Pons (tissue), 1 donor: ENCODE measurements around the gene TMEM238.
A peak's percentile ranks its signal among the peaks of the same experiment; 100 is the strongest.

Source experiments
- DNase-seq: peaks from one replicate; pipeline ENCODE4 v3.0.0-alpha.2; 2016; ENCODE audit warnings: low spot score

TMEM238 gene

DNA sequence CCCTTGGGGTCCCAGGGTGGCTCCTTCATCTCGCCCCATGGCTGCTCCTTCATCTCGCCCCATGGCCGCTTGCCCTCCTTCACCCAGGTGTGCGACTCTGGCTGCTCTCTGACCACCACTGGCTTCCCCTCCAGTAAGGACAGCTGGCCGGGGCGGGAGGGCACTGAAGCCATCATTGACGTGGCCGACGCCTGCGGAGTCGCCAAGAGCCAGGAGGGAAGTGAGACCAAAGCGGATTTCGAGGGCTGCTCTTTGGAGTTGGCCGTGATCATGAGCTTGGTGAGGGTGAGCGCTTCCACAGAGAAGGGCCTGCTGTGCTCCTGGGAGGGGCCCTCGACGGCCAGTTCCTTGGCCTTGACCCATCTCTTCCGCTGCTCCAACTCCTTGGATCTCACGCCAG, 25.6 kb downstream of the TMEM238 start:
- no peak for DNase-seq

DNA sequence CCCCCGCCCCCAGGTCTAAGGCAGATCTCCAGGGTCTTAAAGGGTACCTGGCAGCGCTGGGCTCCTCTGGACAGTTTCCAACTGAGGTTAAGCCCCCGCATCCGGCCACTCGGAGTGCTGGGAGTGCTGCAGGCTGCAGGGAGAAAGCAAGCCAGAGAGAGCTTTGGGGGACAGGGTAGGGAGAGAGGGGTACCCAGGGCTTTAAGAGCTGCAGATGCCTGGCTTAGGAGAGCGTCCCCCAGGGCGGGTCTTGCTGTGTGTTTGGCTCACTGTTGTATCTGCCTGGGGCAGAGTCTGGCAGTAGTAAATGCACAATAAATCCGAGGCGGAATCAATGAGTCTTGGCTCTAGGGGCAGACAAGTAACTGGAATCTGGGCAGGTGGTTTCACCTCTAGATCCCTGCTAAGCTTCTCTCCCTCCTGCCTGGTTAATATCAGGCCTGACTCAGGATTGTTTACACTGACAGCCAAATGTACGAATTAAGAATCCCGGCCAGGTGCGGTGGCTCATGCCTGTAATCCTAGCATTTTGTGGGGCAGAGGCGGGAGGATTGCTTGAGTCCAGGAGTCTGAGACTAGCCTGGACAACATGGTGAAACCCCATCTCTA, 28.8 kb downstream of the TMEM238 start:
- DNase-seq = no peak

DNA sequence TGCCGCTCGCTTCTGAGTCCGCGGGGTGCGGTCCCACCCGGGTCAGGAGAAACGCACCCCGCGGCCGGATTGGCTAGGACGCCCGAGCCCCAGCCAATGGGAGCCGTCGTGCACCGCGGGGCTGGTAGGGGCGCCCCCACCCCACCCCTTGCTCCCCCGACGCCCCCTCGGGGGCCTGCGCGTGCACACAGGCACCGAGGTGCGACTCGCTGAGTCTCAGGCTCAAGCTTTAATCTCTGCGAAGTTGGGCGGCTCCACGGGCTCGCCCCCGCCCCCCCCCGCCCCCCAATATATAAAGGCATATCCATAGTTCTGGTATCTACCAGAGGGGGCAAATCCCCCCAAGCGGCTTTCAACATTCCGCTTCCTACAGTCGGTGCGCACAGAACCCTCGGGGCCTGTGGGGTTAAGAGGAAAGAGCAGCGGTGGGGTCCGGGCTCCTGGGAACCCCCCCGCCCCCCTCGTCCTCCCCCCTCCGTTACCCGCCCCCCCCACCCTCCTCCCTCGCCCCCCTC, 29.3 kb downstream of the TMEM238 start, which contains the start of gene COX6B2:
TSS of gene COX6B2 (minus strand) at position 22 of the 515 bp plus-strand sequence. CDS start 198 bp downstream, outside the sequence.
- no peak for DNase-seq

DNA sequence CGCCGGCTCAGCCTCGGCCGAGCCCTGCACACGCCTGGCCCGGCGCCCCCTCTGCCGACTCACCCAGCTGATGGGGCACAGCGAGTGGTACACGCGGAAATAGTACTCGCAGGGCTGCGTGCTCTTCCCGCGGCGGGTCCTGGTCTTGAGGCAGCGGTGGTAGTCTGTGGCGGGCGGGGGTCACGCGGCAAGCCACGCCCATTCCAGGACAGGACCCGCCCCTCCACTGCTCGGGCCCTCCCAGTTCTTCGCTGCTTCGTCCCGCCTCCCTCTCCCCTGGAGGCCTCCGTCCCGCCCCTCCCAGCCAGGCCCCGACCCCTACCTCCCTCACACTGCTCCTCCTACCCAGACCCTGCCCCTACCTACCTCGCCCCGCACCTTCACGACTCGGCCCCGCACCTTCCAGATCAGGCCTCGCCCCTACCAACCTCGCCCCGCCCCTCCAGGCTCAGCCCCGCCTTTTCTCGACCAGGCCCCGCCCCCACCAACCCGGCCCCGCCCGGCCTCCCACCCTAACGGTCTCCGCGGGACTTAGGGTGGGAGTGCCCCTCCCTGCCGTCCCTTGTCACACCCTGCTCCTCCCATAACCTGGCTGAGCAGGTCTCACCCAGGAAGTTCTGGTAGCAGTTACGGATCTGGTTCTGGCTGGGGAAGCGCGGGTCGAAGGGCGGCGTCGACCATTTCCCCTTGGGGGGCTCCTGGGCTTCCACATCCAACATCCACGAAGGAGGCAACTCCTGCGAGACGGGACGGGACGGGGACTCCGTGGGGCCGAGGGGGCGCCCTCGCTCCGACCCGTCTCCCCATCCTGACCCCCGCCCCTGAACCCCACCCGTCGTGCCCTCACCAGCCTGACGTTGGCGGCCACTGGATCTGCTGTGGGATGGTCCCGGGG, 30.0 kb downstream of the TMEM238 start:
- no peak for DNase-seq

DNA sequence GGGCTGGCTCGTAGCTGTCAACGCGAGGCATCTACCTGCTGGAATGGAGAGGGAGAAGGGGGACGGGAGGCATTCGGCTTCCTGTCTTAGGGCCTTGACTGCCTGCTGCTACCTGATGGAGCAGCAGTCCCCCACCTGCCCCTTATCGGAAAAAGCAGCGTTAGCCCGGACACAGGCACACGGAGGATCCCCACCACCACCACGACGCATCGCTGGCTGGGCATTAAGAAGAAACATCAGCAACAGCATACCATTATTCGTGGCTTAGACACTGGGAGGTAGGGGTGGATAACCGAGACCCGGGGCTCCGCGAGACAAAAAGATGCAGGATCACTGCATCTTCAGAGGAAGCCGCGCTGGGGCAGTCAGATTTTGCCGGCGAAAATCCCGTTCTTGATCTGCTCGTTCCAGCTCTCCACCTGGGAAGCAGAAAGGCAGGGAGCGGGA, 30.7 kb downstream of the TMEM238 start:
- no peak for DNase-seq

DNA sequence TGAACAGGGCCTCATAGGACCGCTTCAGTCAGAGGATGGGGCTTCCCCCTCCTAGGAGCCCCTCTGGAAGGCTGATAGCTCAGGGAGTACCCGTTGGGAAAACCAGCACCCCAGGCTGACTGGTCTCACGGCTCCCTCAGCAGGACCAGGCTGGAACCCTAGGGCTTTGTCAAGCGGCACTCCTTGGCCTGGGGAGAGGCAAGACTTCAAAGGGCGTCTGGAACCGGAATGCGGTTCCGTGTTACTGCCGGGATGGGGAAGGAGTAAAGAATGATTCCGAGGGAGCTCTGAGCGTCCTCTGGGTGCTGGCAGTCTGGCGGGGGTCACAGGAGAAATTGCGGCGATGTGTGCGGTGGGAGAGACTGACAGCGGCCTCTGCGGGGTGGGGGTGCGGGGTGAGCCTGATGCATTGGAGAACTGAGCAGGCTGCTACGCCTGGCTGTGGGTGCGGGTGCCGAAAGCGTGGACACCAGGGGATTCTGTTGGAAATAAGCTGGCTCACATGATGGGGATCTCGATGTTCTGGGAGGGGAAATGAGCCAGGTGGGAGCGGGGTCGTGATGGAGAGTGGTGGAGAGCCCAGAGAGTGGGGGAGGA, 31.4 kb downstream of the TMEM238 start:
- DNase-seq = no peak

DNA sequence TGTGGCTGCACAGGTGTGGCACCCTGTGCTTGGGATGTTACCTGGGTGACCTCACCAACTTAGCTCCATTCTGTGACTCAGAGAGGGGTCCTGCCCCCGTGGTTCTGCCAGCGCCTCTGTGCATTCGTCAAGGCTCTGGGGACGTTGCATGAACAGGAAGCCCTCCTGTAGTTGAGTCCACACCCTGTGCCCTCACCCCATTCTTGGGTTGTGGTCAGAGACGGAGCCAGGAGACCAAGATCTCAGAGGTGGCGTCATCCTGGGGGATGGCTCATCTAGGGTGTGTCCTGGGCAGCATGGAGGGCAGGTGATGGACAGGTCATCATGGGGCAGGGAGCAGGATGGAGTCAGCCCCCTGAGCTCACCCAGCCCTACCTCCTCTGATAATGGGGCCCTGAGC, 32.1 kb downstream of the TMEM238 start:
- DNase-seq = no peak

DNA sequence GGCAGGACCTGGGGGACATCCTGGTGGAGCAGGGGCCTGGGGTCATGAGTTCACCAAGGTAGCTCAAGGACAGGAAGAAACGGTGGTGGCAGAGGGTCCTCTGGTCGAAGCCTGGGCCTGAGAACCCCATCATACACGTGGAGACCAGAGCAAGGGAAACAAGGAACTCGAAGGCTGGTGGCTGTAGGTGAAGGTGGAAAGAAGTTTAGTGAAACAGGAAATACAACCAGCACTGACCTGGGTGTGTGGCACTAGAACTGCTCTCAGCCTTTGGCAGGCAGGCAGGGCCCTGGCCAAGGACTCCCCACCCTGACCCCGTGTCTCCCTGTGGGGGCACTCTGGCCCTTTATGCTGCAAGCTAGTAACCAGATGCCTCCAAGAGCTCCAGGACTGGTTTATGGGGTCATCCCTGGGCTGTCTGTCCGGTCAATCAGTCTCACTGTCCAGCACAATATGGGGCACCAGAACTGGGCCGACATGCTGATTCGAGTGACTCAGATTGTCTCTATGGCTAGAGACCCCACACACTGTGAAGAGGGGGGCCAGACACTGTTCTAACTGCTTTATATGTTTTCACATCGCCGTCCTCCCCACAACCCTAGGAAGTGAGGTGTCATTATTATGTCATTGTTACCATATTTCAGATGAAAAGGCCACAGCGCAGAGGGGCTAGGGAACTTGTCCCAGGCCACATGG, 33.3 kb downstream of the TMEM238 start:
- DNase-seq = no peak

DNA sequence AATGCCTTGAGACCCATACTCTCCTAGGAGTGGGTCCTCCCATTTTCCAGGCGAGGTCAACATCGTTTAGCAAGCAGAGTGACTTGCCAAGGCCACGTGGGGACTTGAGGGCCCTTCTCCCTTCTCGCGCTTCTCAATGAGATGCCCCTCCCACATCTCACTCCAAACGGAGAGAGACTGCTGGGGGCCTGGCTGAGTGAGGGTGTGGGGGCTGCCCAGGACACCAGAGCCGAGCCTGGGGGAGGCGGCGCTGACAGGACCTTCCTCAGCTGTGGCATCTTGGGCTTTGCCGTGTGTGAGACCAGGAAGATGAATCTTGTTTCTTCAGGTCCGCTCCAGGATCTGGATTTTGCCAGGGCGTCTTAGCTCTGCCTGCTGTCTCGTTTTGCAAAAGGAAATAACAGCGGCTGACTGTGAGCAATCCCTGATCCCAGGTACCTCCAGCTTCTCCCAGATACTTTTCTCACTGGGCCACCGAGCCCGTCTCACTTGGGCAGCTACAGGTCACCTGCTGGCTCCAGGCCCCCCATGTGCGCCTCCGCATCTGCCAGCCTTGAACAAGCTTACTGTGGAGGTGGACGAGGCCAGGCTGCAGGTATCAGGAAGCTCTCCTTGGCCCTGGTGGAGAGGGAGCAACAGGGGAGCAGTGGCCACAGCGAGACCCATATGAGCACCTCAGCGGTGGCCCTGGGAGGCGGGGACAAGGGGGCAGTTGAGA, 35.6 kb downstream of the TMEM238 start:
- DNase-seq = no peak

DNA sequence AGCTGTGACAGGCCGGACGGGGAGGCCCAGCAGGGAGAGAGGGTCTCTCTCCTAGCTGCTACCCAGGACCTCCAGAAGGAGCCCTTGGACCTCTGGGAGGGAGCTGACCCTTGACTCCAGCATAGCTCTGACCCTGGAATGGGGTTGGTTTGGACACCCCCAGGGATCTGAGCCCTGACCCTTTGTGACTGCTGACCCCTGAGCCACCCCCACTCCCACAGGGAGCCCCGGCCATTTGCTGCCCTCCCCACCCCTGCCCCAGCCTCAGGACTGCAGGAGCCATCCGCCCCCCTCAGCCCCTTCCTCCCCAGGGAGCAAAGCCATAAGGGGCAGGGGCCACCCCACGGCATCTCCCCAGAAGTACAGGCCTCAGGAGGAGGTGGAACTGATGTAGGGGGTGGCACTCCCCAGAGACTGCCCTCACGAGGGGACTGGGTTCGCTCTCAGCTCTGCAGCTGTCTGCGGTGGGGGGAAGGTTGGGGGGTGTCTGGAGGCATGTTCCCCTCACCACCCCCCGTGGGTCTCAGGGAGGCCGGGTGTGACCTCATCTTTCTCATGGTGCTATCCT, 36.6 kb downstream of the TMEM238 start:
- DNase-seq = no peak

DNA sequence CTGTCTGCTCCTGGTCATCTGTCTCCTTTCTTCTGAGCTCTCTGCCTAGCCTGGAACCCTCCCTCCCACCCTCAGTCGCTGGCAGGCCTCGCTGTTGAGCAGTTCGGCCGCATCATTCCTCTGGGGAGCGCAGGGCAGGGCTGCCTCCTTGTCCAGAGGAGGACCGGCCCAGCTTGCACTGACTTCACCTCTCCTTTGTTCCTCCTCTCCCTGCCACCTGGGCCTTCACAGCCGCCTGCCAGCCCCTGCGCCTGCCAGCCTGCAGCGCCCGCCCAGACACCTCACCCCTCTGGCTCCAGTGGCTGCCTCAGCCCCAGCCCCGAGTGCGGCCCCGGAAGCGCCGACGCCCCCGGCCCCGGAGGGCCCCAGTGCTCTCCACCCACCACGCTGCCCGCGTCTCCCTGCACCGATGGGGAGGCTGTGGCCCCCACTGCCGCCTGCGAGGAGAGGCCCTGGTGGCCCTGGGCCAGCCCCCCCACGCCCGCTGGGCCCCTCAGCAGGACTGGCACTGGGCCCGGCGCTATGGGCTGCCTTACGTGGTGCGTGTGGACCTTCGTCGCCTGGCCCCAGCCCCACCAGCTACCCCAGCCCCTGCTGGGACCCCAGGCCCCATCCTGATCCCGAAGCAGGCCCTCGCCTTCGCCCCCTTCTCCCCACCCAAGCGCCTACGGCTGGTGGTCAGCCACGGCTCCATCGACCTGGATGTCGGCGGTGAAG, 37.2 kb downstream of the TMEM238 start:
- DNase-seq = no peak

DNA sequence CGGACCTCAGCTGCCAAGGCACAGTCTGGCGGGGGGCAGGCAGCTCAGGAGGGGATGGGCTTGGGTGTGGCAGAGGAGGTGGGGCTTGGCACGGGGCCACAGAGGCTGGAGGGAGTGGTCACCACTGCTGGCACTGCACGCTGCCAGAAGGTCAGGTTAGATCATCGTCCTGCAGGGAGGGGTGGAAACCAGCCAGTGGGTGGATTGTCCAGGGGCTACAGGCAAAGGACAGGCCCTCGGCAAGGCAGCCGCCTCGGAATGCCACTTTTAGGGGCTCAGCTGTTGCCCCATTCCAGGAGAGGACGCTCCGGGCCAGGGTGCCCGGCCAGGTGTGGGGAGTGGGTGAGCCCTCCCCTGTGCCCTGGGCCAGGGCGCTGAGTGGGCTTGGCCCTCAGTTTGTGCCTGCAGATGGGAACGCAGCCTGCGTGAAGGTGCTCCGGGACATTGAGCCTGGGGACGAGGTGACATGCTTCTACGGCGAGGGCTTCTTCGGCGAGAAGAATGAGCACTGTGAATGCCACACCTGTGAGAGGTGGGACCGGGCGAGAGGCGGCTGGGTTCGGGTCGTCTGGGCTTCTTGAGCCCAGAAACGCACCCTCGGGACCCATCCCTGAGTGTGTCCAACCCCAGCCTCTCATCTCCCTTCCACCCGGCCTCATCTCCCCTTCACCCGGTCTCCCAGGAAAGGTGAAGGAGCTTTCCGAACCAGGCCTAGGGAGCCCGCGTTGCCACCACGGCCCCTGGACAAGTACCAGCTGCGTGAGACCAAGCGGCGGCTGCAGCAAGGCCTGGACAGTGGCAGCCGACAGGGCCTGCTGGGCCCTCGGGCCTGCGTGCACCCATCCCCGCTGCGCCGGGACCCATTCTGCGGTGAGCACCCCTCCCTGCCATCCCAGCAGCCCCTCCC, 38.0 kb downstream of the TMEM238 start:
- no peak for DNase-seq

DNA sequence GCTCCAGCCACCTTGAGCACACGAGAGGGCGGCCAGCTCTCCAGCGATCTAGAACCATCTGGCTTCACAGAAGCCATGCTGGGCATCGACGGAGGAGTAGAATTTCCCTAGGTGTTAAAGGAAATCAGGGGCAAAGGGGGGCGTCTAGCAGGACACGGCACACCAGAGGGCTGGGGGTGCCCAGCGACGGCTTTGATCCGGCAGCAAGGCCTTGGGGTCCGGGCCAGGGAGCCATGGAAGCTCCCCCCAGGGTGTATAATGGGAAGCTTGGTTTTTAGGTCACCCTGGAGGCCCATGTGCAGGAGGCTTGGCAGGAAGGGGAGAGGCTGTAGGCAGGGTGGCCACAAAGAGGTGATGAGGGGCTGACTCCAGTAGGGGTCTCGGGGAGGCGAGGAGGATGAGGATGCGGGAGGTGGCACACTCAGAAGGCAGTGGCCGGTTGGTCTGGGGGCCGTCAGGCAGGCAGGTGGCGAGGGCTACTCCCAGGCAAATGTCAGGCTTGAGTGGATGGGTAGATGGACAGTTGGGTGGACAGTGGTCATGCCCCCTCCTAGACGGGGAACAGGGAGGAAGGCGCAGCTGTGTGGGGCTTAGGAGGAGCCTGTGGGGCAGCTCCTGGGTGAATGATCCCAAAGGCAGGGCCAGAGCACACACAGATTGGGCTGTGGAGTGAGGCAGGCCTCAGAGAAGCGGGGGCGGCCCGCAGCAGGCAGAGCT, 38.8 kb downstream of the TMEM238 start:
- no peak for DNase-seq

DNA sequence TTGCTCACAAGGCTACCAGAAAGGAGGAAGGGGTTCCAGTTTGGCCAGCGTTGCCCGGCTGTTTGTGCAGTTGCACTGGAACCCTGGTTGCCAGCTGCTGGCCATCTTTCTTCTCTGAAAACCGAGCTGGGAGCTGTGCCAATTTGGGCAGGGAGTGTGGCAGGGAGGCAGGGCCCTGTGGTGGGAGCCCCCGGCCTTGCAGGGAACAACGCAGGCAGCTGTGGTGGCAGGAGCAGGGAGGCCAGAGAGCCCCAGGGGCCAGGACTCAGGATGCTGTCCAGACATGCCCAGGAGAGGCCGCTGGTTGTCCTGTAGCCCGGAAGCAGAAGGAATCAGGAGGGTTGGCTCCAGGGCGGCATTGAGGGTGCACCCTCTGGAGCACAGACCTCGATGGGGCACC, 39.6 kb downstream of the TMEM238 start:
- peak; percentile 54 for DNase-seq

DNA sequence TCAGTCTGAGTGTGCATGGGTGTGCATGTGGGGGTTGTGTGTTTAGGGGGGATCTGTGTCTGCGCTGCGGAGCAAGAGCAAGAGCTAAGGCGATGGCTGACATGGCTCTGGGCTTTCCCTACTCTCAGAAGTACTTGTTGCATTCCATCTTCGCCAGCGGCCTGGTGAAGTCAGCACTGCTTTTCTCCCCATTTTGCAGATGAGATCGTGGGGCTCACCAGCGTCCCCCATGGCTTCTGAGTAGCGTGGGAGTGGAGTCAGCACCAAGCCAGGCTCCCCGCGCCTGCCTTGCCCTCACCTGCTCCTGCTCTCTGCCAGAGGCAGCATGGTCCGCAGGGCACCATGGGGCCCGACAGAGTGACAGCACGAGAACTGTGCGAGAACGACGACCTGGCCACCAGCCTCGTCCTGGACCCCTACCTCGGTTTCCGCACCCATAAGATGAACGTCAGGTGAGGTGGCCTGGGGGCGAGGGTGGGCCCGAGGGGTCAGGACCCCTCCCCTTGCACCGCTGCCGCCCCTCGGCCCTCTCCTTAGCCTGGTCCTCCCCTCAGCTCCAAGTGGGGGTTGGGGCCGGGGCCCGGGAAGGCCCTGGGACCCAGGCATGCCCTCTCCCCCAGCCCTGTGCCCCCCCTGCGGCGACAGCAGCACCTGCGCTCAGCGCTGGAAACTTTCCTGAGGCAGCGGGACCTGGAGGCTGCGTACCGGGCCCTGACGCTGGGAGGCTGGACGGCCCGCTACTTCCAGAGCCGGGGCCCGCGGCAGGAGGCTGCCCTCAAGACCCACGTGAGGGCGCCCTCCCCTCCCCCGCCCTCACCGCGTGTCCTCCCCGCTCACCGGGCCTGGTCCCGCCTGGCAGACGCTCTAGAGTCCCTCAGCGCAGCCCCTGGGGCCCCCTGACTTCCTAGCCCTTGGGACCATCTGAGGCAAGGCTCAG, 42.2 kb downstream of the TMEM238 start:
- DNase-seq = no peak

DNA sequence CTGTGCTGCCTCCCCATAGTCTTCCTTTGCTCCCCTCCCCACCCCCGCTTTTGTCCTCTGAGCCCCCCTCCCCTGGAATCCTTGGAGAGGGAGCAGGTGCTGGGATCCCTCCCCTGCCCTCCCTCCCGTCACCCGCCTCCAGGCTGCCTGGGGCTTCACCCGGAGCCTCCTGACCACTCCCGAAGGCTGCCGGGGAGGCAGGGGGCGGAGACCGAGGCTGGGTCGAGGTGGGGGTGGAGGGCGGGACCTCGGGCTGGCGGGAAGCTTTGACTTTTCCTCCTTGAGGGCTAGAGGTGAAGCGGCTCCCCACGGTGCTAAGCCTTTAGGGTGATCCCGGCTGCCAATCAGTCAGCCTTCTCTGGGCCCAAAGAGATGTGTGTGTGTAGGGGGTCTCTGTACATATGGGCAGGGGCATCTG, 42.9 kb downstream of the TMEM238 start:
- DNase-seq = peak; percentile 30

DNA sequence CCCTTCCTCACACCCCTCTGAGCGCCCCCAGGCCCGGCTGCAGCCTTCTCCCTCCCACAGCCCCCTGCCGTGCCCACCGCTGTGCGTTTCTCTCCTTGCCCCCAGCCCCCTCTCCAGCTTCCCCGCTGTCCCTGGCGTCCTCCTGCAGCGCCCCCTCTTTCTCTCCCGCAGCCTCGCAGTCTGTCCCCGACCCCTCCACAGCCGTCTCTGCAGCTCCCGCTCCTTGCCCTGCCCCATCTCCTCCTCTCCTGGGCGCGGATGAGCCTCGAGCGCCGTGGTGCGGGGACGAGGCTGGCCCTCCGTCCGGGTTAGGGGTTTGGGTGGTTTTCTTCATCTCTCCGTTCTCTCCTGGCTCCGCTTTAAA, 43.3 kb downstream of the TMEM238 start:
- no peak for DNase-seq
